ENCODE data around the gene NCKAP5.

DNA sequence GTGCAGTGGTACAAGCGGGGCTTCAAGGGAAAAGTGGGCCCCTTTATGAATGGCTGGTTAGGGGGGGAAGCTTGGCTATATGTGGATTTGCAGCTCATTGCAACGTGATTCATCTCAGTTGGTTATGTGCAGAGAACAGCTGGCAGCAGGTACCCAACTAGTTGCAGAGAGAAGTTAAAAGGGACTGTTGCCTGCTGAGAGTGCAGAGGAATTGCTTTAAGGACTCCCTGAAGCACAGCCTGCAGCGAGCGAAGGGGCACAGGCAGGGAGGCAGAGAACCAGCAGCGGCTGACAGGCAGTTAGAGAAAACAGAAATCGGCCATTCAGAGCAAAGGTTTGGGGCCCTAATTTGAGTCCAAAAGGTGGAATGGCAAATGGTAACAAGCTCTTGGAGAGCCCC, 620.1 kb downstream of the NCKAP5 start:
- TF ChIP-seq, protein P1, sequence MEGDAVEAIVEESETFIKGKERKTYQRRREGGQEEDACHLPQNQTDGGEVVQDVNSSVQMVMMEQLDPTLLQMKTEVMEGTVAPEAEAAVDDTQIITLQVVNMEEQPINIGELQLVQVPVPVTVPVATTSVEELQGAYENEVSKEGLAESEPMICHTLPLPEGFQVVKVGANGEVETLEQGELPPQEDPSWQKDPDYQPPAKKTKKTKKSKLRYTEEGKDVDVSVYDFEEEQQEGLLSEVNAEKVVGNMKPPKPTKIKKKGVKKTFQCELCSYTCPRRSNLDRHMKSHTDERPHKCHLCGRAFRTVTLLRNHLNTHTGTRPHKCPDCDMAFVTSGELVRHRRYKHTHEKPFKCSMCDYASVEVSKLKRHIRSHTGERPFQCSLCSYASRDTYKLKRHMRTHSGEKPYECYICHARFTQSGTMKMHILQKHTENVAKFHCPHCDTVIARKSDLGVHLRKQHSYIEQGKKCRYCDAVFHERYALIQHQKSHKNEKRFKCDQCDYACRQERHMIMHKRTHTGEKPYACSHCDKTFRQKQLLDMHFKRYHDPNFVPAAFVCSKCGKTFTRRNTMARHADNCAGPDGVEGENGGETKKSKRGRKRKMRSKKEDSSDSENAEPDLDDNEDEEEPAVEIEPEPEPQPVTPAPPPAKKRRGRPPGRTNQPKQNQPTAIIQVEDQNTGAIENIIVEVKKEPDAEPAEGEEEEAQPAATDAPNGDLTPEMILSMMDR (IDR thresholded peaks at IDR 0.05): no peak
- TF ChIP-seq POLR2A (IDR thresholded peaks at IDR 0.05): no peak
